K562 (cell line): ENCODE measurements around the gene RPL22. TPM values are rescaled to one million over a fixed set of nuclear protein-coding genes. Genes with fewer than 3 reads are reported as not detected.

ENCODE experiments used
- ATF2 ChIP-seq: sonication (generic); formaldehyde crosslinking; IDR thresholded peaks from 2 replicates; pipeline ENCODE4 v1.8.1; 2022; ENCODE audit warnings: missing genetic modification reagents
- ETS1 ChIP-seq: conservative IDR thresholded peaks from 2 replicates; pipeline ENCODE4 v1.6.1; 2011; ENCODE audit warnings: low read depth, mild to moderate bottlenecking, low read length; ENCODE audit not compliant: control insufficient read depth
- FOXA1 ChIP-seq: fragments of 450-650 bp; IDR thresholded peaks from 2 replicates; pipeline ENCODE4 v1.6.1; 2016; ENCODE audit warnings: mild to moderate bottlenecking, borderline replicate concordance
- FOXK2 ChIP-seq, 2 experiments: fragments of 450-650 bp; IDR thresholded peaks in 1 of 2; conservative IDR thresholded peaks in 1 of 2; 2 replicates each; pipeline ENCODE4 v1.6.1; 2016; ENCODE audit warnings: low read depth in 2 of 2, mild to moderate bottlenecking in 1 of 2
- JUNB ChIP-seq: fragments of 450-650 bp; formaldehyde crosslinking; conservative IDR thresholded peaks from 2 replicates; pipeline ENCODE4 v1.4.0; 2020; ENCODE audit warnings: mild to moderate bottlenecking
- KLF1 ChIP-seq: fragments of 450-650 bp; IDR thresholded peaks from 2 replicates; pipeline ENCODE4 v1.6.1; 2016; ENCODE audit warnings: missing genetic modification characterization, missing compliant biosample characterization
- LARP7 ChIP-seq: fragments of 450-650 bp; IDR thresholded peaks from 2 replicates; pipeline ENCODE4 v1.6.1; 2016
- NR2C1 ChIP-seq, 2 experiments: fragments of 450-650 bp; IDR thresholded peaks; 2 replicates each; pipeline ENCODE4 v1.6.1; 2017; ENCODE audit warnings: mild to moderate bottlenecking in 2 of 2, antibody characterized with exemption in 1 of 2, inconsistent platforms in 1 of 2, missing compliant biosample characterization in 1 of 2, missing genetic modification characterization in 1 of 2
- PCBP2 ChIP-seq: fragments of 200-400 bp; formaldehyde crosslinking; IDR thresholded peaks from 2 replicates; pipeline ENCODE4 v1.6.1; 2018; ENCODE audit warnings: low read length, low read depth, mild to moderate bottlenecking, moderate library complexity; ENCODE audit not compliant: poor library complexity, severe bottlenecking
- SAFB2 ChIP-seq: fragments of 200-400 bp; formaldehyde crosslinking; IDR thresholded peaks from 2 replicates; pipeline ENCODE4 v1.6.1; 2018; ENCODE audit warnings: borderline replicate concordance, low read length, low read depth, moderate library complexity; ENCODE audit not compliant: severe bottlenecking
- WHSC1 ChIP-seq: IDR thresholded peaks from one replicate; pipeline ENCODE4 v1.6.1; 2012; ENCODE audit warnings: low read length, control low read depth, inconsistent platforms
- ZBTB43 ChIP-seq: sonication (generic); formaldehyde crosslinking; IDR thresholded peaks from 2 replicates; pipeline ENCODE4 v1.8.0; 2023; ENCODE audit warnings: mild to moderate bottlenecking, missing genetic modification reagents
- ZNF584 ChIP-seq: fragments of 200-800 bp; sonication (Bioruptor generic); IDR thresholded peaks from 2 replicates; pipeline ENCODE4 v1.6.1; 2016; ENCODE audit warnings: low read depth, mild to moderate bottlenecking, missing genetic modification characterization, missing compliant biosample characterization
- ZNF77 ChIP-seq: fragments of 250-450 bp; sonication (Bioruptor Pico); IDR thresholded peaks from 2 replicates; pipeline ENCODE4 v1.5.0; 2020
- ZSCAN32 ChIP-seq: fragments of 450-650 bp; formaldehyde crosslinking; IDR thresholded peaks from 2 replicates; pipeline ENCODE4 v1.4.0; 2020; ENCODE audit warnings: mild to moderate bottlenecking, moderate library complexity
- ZZZ3 ChIP-seq: fragments of 450-650 bp; IDR thresholded peaks from 2 replicates; pipeline ENCODE4 v1.6.1; 2016; ENCODE audit warnings: antibody characterized with exemption, mild to moderate bottlenecking, moderate library complexity
- polyA plus RNA-seq, 8 experiments: library from polyadenylated mRNA; depleted of rRNA in 4 of 8; stranded (reverse) in 5 of 8; unstranded in 3 of 8; fragments of >200 nt; fragmentation: Nextera tagmentation in 2 of 8; fragmentation: Illumina TruSeq in 1 of 8; extraction: Ambion mirVana in 2 of 8; extraction: Trizol in 1 of 8; gene quantifications; 2 replicates each; pipeline versions ENCODE4 v1.2.1 to v1.2.3, GENCODE V29; 2011 to 2014; ENCODE audit warnings: inconsistent platforms in 1 of 8, missing spikeins in 1 of 8
- total RNA-seq, 7 experiments: library from RNA; depleted of rRNA in 6 of 7; stranded (reverse); fragments of >200 nt in 6 of 7; fragmentation: Illumina TruSeq in 2 of 7; extraction: Trizol in 2 of 7; gene quantifications; 2 replicates each; pipeline versions ENCODE4 v1.2.1 to v1.2.3, GENCODE V29; 2011 to 2021; ENCODE audit warnings: low replicate concordance in 1 of 7
- TF ChIP-seq, protein P1 (sequence below): fragments of 450-650 bp; IDR thresholded peaks from one replicate; pipeline ENCODE4 v1.6.1; 2018; ENCODE audit warnings: mild to moderate bottlenecking, moderate library complexity; ENCODE audit not compliant: partially characterized antibody
- TF ChIP-seq, protein P2 (sequence below): fragments of 150-350 bp; IDR thresholded peaks from 2 replicates; pipeline ENCODE4 v1.6.1; 2014; ENCODE audit warnings: low read depth, mild to moderate bottlenecking, low read length, borderline replicate concordance

RPL22 gene
- total and polyA plus RNA-seq, 9 of the 15 experiments (the other 6 are each of a cell fraction or from before 2014, with no cell fraction given): 467 to 1,165 (median 607) TPM

DNA sequence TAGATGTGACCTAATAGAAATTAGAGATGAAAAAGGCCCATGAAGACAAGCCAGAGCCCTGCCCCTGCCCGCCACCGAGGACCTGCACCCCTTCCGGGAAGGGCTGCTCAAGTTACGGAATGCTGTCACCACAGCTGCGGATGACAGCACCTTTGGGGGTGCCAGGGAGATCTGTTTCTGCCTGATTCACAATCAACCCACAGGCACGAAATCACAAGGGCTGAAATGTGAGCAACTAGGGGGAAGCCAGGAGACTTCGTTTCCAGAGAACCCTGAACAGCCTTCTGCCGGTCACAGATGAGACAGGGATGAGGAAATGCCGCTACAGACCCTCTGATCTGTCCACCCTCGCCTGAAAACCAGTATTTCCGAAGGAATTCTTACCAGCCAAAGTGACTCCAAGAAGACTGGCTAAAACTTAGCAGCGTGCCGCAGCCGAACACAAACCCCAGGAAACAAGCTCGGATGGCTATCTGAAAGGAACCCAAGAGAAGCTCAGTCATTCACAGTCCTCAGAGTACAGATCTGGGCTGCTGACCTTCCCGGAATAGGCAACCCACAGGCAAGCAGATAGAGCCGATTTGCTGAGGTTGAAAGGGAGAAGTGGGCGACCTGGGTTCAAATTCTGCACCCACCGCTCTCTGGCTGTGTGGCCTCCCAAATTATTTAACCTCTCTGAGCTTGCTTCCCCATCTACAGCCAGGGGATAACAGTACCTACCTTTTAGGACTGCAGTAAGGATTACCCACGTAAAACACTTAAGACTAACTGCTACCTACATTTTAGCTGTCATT lies 35.3 kb upstream of the RPL22 start (continued):
- TF ChIP-seq, protein P1, sequence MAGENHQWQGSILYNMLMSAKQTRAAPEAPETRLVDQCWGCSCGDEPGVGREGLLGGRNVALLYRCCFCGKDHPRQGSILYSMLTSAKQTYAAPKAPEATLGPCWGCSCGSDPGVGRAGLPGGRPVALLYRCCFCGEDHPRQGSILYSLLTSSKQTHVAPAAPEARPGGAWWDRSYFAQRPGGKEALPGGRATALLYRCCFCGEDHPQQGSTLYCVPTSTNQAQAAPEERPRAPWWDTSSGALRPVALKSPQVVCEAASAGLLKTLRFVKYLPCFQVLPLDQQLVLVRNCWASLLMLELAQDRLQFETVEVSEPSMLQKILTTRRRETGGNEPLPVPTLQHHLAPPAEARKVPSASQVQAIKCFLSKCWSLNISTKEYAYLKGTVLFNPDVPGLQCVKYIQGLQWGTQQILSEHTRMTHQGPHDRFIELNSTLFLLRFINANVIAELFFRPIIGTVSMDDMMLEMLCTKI: no peak
- TF ChIP-seq PCBP2 (no peak), WHSC1 (no peak), ZSCAN32 (CRISPR knock-in tag) (no peak), FOXA1 (no peak), NR2C1 (IDR thresholded peaks at IDR 0.05) (no peak), NR2C1 (tag; IDR thresholded peaks at IDR 0.05) (no peak), ETS1 (0 out of 2 replicates have a peak, but pooled peaks have one; percentile 38), ZBTB43 (CRISPR knock-in tag) (no peak), KLF1 (tag) (no peak), FOXK2 (conservative IDR thresholded peaks at IDR 0.05 in 1 of 2, IDR thresholded peaks at IDR 0.05 in 1 of 2; ENCODE audit: low read depth in 2 of 2) (no peak), ZNF584 (no peak), ZNF77 (CRISPR knock-in tag) (no peak), LARP7 (no peak), ATF2 (CRISPR knock-in tag) (no peak), ZZZ3 (no peak), SAFB2 (no peak), JUNB (CRISPR knock-in tag) (no peak)
- TF ChIP-seq, protein P2, sequence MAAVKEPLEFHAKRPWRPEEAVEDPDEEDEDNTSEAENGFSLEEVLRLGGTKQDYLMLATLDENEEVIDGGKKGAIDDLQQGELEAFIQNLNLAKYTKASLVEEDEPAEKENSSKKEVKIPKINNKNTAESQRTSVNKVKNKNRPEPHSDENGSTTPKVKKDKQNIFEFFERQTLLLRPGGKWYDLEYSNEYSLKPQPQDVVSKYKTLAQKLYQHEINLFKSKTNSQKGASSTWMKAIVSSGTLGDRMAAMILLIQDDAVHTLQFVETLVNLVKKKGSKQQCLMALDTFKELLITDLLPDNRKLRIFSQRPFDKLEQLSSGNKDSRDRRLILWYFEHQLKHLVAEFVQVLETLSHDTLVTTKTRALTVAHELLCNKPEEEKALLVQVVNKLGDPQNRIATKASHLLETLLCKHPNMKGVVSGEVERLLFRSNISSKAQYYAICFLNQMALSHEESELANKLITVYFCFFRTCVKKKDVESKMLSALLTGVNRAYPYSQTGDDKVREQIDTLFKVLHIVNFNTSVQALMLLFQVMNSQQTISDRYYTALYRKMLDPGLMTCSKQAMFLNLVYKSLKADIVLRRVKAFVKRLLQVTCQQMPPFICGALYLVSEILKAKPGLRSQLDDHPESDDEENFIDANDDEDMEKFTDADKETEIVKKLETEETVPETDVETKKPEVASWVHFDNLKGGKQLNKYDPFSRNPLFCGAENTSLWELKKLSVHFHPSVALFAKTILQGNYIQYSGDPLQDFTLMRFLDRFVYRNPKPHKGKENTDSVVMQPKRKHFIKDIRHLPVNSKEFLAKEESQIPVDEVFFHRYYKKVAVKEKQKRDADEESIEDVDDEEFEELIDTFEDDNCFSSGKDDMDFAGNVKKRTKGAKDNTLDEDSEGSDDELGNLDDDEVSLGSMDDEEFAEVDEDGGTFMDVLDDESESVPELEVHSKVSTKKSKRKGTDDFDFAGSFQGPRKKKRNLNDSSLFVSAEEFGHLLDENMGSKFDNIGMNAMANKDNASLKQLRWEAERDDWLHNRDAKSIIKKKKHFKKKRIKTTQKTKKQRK: no peak
